Measurements from ENCODE around the gene TPX2.
A peak's percentile ranks its signal among the peaks of the same experiment; 100 is the strongest.
"Not testable (repeated sequence)": the region's sequence is repeated elsewhere in the genome, so short reads cannot be mapped to it uniquely, and the experiment has no call there.

TPX2 gene

DNA sequence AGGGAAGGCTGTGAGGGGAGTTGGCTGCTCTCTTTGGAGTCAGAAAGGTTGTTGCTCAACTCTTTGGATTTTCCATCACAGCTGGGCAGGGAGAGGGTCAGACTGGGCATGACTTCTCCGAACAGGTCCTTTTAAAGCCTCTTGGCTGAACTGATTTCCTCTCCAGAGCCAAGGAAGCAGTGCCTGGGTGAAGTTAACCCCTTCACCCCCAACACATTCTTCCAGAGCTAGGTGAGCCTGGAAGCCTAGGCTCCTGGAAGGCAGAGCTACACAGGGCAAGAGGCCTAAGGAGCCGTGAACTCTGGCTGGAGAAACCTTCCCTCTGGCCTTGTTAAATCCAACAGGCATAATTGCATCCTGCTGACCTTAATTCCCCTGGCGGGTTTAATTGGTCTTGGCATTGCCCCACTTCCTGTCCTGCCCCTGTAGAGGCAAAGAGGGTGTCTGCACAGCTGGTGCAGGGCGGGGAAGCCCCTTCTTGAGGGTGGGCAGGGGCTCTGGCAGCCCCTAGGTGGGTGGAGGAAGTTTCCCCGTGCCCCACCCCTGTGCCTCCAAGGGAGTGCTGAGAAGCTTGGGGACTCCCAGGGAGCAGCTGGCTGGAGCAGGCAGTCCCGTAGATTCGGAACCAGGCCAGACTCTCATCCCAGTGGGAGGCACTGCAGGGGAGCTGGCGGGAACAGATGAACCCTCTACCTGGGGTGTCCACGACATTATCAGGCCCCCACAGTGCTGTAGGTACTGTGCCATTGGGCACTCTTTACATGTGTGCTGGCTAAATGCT is 76.5 kb downstream of the TPX2 start:
- DNase-seq = no peak

DNA sequence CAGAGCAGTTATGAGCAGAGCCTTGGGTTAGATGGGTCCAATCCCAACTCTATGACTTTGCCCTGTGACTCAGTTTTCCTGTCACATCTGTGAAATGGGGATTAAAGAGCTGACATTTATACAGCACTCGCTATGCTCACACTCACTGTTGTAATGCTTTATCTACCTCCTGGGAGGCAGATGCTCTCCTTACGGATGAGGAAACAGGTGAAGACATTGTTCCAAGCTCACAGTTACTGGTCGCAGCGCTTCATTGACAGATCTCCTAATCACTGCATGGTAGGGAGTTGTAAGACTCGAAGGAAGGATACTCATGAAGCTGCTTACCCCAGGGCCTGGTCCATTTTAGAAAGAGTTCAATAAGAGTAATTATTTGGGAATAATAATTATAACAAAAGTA is 77.1 kb downstream of the TPX2 start:
- DNase-seq = no peak

DNA sequence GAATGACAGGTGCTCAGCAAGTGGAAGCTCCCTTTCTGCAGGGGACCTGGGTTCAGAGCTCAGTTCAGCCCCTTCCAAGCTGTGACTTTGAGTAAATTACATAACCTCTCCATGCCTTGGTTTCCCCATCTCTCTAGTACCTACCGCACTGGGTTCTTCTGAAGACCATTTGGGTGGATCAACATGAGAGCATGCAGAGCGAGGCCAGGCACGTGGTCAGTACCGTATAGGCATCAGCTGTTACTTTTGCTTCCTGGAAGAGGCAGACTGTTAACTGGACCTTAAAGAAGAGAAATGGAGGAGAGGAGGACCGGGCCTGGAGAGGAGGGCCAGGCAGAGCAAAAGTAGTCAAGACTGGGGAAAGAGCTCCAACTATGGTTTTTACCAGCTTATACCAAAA is 78.4 kb downstream of the TPX2 start:
- DNase-seq = no peak

- no peak for DNase-seq
These were observed 79.4 kb downstream of the TPX2 start for GRCh38 chr20:31818376-31818908.

GRCh38 chr20:31819083-31819784 is 80.1 kb downstream of the TPX2 start, which contains the start of gene MYLK2:
MYLK2 (plus strand) TSS chr20:31819356; CDS start chr20:31819581, 225 bp downstream.
- no peak for DNase-seq

- no peak for DNase-seq
These were observed 81.1 kb downstream of the TPX2 start for GRCh38 chr20:31820228-31820627.

GRCh38 chr20:31821427-31821826 is 82.3 kb downstream of the TPX2 start:
- DNase-seq = no peak

- peak; percentile 74 for DNase-seq
These were observed 83.6 kb downstream of the TPX2 start for GRCh38 chr20:31822421-31823330.

- no peak for DNase-seq
These were observed 84.5 kb downstream of the TPX2 start for GRCh38 chr20:31823360-31824124.

DNA sequence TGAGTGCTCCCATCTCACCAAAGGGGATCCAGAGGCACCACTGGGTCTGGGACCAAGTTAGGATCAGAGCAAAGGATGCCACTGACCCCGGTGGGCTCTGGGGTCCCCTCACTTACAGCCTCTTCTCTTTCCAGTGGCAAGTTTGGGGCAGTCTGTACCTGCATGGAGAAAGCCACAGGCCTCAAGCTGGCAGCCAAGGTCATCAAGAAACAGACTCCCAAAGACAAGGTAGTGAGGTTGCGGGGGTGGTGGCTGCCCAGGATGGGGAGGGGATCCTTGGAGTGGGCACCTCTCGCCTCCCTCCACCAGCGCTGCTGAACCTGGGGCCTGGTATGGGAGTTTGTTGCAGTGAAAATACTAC is 85.0 kb downstream of the TPX2 start:
- DNase-seq = no peak

GRCh38 chr20:31824554-31825313 is 85.6 kb downstream of the TPX2 start:
- no peak for DNase-seq

DNA sequence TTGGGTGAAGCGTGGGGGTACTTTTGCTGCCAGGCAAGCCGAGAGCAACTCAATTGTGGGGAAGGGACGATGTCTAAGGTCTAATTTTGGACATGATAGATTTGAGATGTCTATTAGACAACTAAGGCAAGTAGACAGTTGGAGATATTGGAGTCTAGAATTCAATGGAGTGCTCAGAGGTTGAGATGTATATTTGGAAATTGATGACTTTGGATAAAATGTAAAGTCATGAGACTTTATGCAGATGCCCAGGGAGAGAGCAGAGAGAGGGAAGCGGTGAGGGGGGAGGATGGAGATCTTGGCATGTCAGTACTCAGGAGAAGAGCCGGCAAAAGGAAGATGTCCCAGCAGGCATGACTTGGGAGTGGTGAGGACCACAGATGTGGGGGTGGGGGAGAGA is 87.0 kb downstream of the TPX2 start:
- no peak for DNase-seq

DNA sequence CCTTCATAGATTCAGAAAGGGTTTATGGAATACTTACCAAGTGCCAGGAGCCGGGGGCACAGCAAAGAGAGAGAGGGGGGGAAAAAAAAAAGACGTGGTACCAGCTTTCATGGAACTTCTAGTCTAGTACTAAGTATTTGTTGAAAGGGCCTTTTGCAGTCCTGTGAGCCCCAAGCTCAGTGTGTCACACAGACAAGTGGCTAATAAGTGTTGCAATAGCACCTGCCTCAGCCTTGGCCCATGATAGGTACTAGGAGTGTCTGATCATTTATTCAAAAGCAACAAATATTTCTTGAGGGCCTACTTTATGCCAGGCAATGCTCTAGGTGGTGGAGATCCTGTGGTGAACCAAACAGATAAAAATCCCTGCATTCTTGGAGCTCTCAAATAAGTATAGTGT is 88.0 kb downstream of the TPX2 start:
- no peak for DNase-seq

DNA sequence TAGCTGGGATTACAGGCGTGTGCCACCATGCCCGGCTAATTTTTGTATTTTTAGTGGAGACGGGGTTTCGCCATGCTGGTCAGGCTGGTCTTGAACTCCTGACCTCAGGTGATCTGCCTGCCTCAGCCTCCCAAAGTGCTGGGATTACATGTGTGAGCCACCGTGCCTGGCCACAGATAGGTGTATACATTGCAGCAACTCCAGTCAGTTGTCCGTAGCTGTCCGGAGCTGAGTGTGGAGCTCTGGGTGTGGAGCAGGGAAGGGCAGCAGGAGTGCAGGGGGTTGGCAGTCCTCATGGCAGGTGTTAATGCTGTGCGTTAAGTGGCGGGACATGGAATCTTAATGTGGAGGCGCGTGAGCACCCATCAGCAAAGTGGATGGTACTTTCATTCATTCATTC is 88.9 kb downstream of the TPX2 start:
- DNase-seq = not testable (repeated sequence)

DNA sequence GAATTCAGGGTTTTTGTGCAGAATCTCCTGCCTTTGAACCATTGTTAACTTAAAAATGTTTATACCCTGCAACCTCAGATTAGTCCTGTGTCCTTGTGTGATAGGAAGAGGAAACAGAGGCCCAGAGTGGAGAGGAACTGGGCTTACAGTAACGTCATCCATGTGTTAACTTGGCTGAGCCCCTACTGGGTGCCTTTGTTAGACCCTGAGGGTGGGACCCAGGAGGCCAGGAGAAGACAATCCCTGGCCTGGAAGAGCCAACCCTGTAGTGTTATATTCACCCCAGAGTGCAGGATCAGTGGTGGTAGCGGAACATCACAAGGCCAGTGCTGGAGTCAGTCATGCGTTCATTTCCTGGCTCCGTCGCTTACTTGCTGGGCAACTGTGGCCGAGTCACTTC is 90.6 kb downstream of the TPX2 start:
- DNase-seq = no peak

GRCh38 chr20:31830406-31830981 is 91.4 kb downstream of the TPX2 start:
- no peak for DNase-seq

DNA sequence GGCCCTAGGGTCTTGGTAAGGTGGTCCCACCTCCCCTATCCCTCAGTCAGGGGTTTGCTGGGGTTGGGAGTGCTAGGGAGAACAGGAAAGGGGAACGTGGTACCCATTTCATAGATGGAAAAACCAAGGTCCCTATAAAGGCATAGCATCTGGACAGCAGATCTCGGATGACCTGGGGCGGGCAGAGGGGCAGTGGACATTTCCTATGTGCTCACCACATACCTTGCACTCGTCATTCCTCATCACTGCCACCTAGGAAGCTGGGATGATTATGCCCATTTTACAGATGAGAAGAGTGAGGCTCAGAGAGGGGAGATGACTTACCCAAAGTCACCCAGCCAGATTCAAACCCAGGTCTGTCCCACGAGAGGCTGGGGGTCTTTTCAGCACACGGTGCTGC is 92.1 kb downstream of the TPX2 start:
- DNase-seq = no peak

- DNase-seq = no peak
These were observed 92.7 kb downstream of the TPX2 start for GRCh38 chr20:31831771-31832306.

DNA sequence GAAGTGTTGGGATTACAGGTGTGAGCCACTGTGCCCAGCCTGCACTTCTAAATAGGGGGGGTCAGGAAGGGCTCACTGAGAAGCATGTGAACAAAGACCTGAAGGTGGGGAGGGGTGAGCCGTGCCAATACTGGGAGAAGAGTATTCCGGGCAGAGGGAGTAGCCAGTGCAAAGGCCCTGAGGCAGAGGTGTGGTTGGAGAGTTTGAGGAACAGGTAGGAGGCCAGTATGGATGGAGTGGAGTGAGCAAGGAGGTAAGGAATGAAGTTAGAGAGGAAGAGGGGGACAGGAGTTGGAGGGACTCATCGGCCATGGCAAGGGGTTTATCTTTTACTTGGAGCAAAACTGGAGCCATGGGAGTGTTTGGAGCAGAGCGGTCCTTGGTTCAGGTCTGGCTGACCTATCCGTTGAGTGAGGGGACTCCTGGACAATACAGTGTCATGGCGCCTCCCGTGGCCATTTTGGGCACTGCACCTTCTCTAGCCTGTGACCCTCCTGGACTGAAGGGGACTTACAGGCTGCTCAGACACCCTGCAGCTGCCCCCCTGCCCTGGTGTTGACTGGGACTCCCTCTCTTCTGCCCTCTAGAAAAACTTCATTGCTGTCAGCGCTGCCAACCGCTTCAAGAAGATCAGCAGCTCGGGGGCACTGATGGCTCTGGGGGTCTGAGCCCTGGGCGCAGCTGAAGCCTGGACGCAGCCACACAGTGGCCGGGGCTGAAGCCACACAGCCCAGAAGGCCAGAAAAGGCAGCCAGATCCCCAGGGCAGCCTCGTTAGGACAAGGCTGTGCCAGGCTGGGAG is 94.2 kb downstream of the TPX2 start:
- DNase-seq = peak; percentile 41

Data from effector CD8-positive, alpha-beta T cell (primary cell).